K562 (cell line): Measurements from ENCODE around the gene GPALPP1. TPM values are rescaled to one million over a fixed set of nuclear protein-coding genes. Genes with fewer than 3 reads are reported as not detected.

ENCODE experiments used
- ATAC-seq: fragments of 200-7000 bp; cut with Tn5 transposase; 3 replicates; pipeline ENCODE4 v1.9.1; 2020; ENCODE audit warnings: moderate library complexity
- BruUV-seq: library from RNA; stranded (reverse); fragments of 400-500 nt; replicated peaks from 2 replicates; lab custom pipeline; 2021; lab: Mats Ljungman, UMichigan
- CTCF ChIA-PET: fragments of 300-600 bp; formaldehyde crosslinking; extraction: SDS; loops from one replicate; lab custom pipeline; 2021; ENCODE audit warnings: low intra/inter-chr PET ratio; lab: Yijun Ruan, JAX
- POLR2A ChIA-PET: fragments of 300-600, 350-650 bp; sonication (Branson Sonifier 250); formaldehyde crosslinking; extraction: SDS; loops from one replicate; lab custom pipeline; 2021; ENCODE audit warnings: antibody characterized with exemption, inconsistent platforms; lab: Yijun Ruan, JAX
- DNase-seq, 4 experiments: peaks; one replicate each; pipeline versions ENCODE4 v3.0.0 to v3.0.0-alpha.2; 2011 to 2018; ENCODE audit warnings: low spot score in 3 of 4, mixed read lengths in 3 of 4; ENCODE audit errors: extremely low read depth in 1 of 4
- FAIRE-seq: peaks from 2 replicates; lab custom pipeline; 2011; peaks lifted over from hg19 to GRCh38; lab: Jason Lieb, UNC
- H2AFZ ChIP-seq: 2 replicates; pipeline ENCODE4 v1.6.0; 2011; ENCODE audit warnings: low read depth, low read length, control low read depth, inconsistent platforms
- H3K27ac ChIP-seq: fragments of 200-600 bp; 3 replicates; pipeline ENCODE4 v1.8.0; 2011; ENCODE audit warnings: low read depth, mild to moderate bottlenecking, control low read depth, inconsistent platforms, low read length, moderate library complexity, mixed read lengths; ENCODE audit errors: extremely low read depth
- H3K27me3 ChIP-seq, 2 experiments: fragments of 300-600 bp in 1 of 2; 2 replicates in 1 of 2; 3 replicates in 1 of 2; pipeline versions ENCODE4 v1.6.0 to v1.8.0; 2011; ENCODE audit warnings: inconsistent platforms in 2 of 2, low read length in 2 of 2, mild to moderate bottlenecking in 1 of 2, mixed read lengths in 1 of 2, moderate library complexity in 1 of 2; ENCODE audit not compliant: control insufficient read depth in 2 of 2, insufficient read depth in 2 of 2
- H3K36me3 ChIP-seq: fragments of 300-600 bp; 3 replicates; pipeline ENCODE4 v1.8.0; 2011; ENCODE audit warnings: mild to moderate bottlenecking, low read length, inconsistent platforms; ENCODE audit not compliant: control insufficient read depth, insufficient read depth
- H3K4me1 ChIP-seq, 2 experiments: fragments of 200-600 bp in 1 of 2; replicated peaks in 1 of 2; 2 replicates in 1 of 2; 3 replicates in 1 of 2; pipeline versions ENCODE4 v1.5.1 to v1.8.0; 2011; ENCODE audit warnings: inconsistent platforms in 2 of 2, low read length in 2 of 2, mild to moderate bottlenecking in 1 of 2, mixed read lengths in 1 of 2, moderate library complexity in 1 of 2; ENCODE audit not compliant: control insufficient read depth in 2 of 2, insufficient read depth in 2 of 2
- H3K4me2 ChIP-seq: 2 replicates; pipeline ENCODE4 v1.6.1; 2011; ENCODE audit warnings: low read length, control low read depth, inconsistent platforms, mixed read lengths; ENCODE audit not compliant: insufficient read depth
- H3K4me3 ChIP-seq: fragments of 200-600 bp; sonication (generic), shearing (Covaris generic); 2 replicates; pipeline ENCODE4 v1.5.1; 2016; ENCODE audit warnings: control low read depth, inconsistent platforms
- H3K79me2 ChIP-seq: fragments of 200-600 bp; 3 replicates; pipeline ENCODE4 v1.8.0; 2011; ENCODE audit warnings: low read length, inconsistent platforms; ENCODE audit not compliant: control insufficient read depth, insufficient read depth
- H3K9ac ChIP-seq, 2 experiments: 2 replicates each; pipeline versions ENCODE4 v1.6.0 to v1.6.1; 2011; ENCODE audit warnings: low read depth in 2 of 2, low read length in 2 of 2, control low read depth in 1 of 2, inconsistent platforms in 1 of 2, mild to moderate bottlenecking in 1 of 2, mixed read lengths in 1 of 2; ENCODE audit not compliant: insufficient read depth in 1 of 2
- H3K9me1 ChIP-seq: one replicate; pipeline ENCODE4 v1.6.0; 2011; ENCODE audit warnings: inconsistent platforms, mild to moderate bottlenecking, low read length, moderate library complexity; ENCODE audit not compliant: control insufficient read depth, insufficient read depth
- H3K9me3 ChIP-seq: replicated peaks from 2 replicates; pipeline ENCODE4 v1.5.1; 2011; ENCODE audit warnings: low read depth, low read length, inconsistent platforms; ENCODE audit not compliant: control insufficient read depth, insufficient read depth
- H4K20me1 ChIP-seq: replicated peaks from 2 replicates; pipeline ENCODE4 v1.6.1; 2011; ENCODE audit warnings: low read length, inconsistent platforms, mixed read lengths; ENCODE audit not compliant: control insufficient read depth, insufficient read depth
- CSDE1 ChIP-seq, 2 experiments: fragments of 450-650 bp; IDR thresholded peaks; 2 replicates each; pipeline ENCODE4 v1.6.1; 2016; ENCODE audit warnings: mild to moderate bottlenecking in 1 of 2
- ELF4 ChIP-seq: fragments of 450-650 bp; formaldehyde crosslinking; IDR thresholded peaks from 2 replicates; pipeline ENCODE4 v1.4.0; 2022; ENCODE audit warnings: missing genetic modification characterization
- HMG20B ChIP-seq: fragments of 250-450 bp; sonication (Bioruptor Pico); IDR thresholded peaks from 2 replicates; pipeline ENCODE4 v1.5.0; 2021; ENCODE audit warnings: mild to moderate bottlenecking
- JUND ChIP-seq, 2 experiments: IDR thresholded peaks; 2 replicates in 1 of 2; 3 replicates in 1 of 2; pipeline ENCODE4 v1.6.1; 2011; ENCODE audit warnings: borderline replicate concordance in 2 of 2, low read depth in 2 of 2, low read length in 2 of 2, improper control_type of control experiment in 1 of 2, missing biosample characterization in 1 of 2, missing genetic modification characterization in 1 of 2, missing genetic modification reagents in 1 of 2
- PCBP1 ChIP-seq: fragments of 200-400 bp; formaldehyde crosslinking; IDR thresholded peaks from 2 replicates; pipeline ENCODE4 v1.6.1; 2018; ENCODE audit warnings: mild to moderate bottlenecking, low read depth, low read length; ENCODE audit not compliant: poor library complexity, severe bottlenecking
- POLR2B ChIP-seq: fragments of 450-650 bp; IDR thresholded peaks from 2 replicates; pipeline ENCODE4 v1.6.1; 2018; ENCODE audit warnings: low read depth; ENCODE audit not compliant: partially characterized antibody
- SIN3B ChIP-seq: fragments of 450-650 bp; IDR thresholded peaks from 2 replicates; pipeline ENCODE4 v1.6.1; 2017; ENCODE audit warnings: low read depth, mild to moderate bottlenecking, moderate library complexity
- SP1 ChIP-seq: sonication (generic); formaldehyde crosslinking; IDR thresholded peaks from 2 replicates; pipeline ENCODE4 v1.8.1; 2022; ENCODE audit warnings: mild to moderate bottlenecking, missing genetic modification reagents
- TEAD4 ChIP-seq, 2 experiments: sonication (generic) in 1 of 2; formaldehyde crosslinking in 1 of 2; IDR thresholded peaks; 2 replicates each; pipeline versions ENCODE4 v1.6.1 to v1.8.0; 2012 to 2022; ENCODE audit warnings: borderline replicate concordance in 1 of 2, inconsistent platforms in 1 of 2, low read length in 1 of 2, mild to moderate bottlenecking in 1 of 2, missing genetic modification reagents in 1 of 2
- ZBTB9 ChIP-seq: fragments of 450-650 bp; formaldehyde crosslinking; IDR thresholded peaks from 2 replicates; pipeline ENCODE4 v1.4.0; 2020; ENCODE audit warnings: mild to moderate bottlenecking, moderate library complexity
- in situ Hi-C: fragments of 300-500 bp; cut with MboI; formaldehyde crosslinking; loops from 4 replicates; pipeline ENCODE4 v1.15.0; 2018; ENCODE audit warnings: inconsistent platforms, mixed read lengths
- intact Hi-C: fragments of 100-400 bp; cut with micrococcal nuclease; formaldehyde crosslinking; loops from 2 replicates; pipeline ENCODE4 v1.14.2; 2022
- polyA plus RNA-seq, 8 experiments: library from polyadenylated mRNA; depleted of rRNA in 4 of 8; stranded (reverse) in 5 of 8; unstranded in 3 of 8; fragments of >200 nt; fragmentation: Nextera tagmentation in 2 of 8; fragmentation: Illumina TruSeq in 1 of 8; extraction: Ambion mirVana in 2 of 8; extraction: Trizol in 1 of 8; gene quantifications; 2 replicates each; pipeline versions ENCODE4 v1.2.1 to v1.2.3, GENCODE V29; 2011 to 2014; ENCODE audit warnings: inconsistent platforms in 1 of 8, missing spikeins in 1 of 8
- total RNA-seq, 7 experiments: library from RNA; depleted of rRNA in 6 of 7; stranded (reverse); fragments of >200 nt in 6 of 7; fragmentation: Illumina TruSeq in 2 of 7; extraction: Trizol in 2 of 7; gene quantifications; 2 replicates each; pipeline versions ENCODE4 v1.2.1 to v1.2.3, GENCODE V29; 2011 to 2021; ENCODE audit warnings: low replicate concordance in 1 of 7
- TF ChIP-seq, protein P1 (sequence below): sonication (generic); formaldehyde crosslinking; IDR thresholded peaks from 2 replicates; pipeline ENCODE4 v1.8.0; 2022; ENCODE audit warnings: missing genetic modification reagents, mild to moderate bottlenecking, borderline replicate concordance
- TF ChIP-seq, protein P2 (sequence below): fragments of 450-650 bp; IDR thresholded peaks from 2 replicates; pipeline ENCODE4 v1.6.1; 2016; ENCODE audit warnings: antibody characterized with exemption

Gene GPALPP1
- total and polyA plus RNA-seq, 9 of the 15 experiments (the other 6 are each of a cell fraction or from before 2014, with no cell fraction given), result 8.1 to 22.3 (median 18.5) TPM

- intact Hi-C loops (no loop called here), in situ Hi-C loops (no loop called here)
- Histone ChIP-seq H3K9me1 (no peaks in the 10 kb centered on the region), H2AFZ (no peak overlapping the region), H3K27me3 (no peaks in the 10 kb centered on the region), H3K9me3 (no peaks in the 10 kb centered on the region), H3K79me2 (no peaks in the 10 kb centered on the region), H3K4me1 (no peaks in the 10 kb centered on the region), H3K9ac (no peak overlapping the region), H3K27ac (no peak overlapping the region), H4K20me1 (no peaks in the 10 kb centered on the region), H3K4me3 (no peak overlapping the region), H3K4me2 (no peak overlapping the region), H3K36me3 (no peaks in the 10 kb centered on the region; the same call in 2 of the 3 replicates)
- ATAC-seq (no peak), FAIRE-seq (no peak), DNase-seq (no peak)
- no TSS peak for BruUV-seq
- POLR2A ChIA-PET, result no interaction called here
- CTCF ChIA-PET, result no interaction called here
- TF ChIP-seq TEAD4 (IDR thresholded peaks at IDR 0.05; ENCODE audit: low read length) (no peak), TEAD4 (CRISPR knock-in tag; IDR thresholded peaks at IDR 0.05; ENCODE audit: borderline replicate concordance) (no peak), PCBP1 (no peak), SIN3B (no peak), CSDE1 (IDR thresholded peaks at IDR 0.05) (no peak), JUND (IDR thresholded peaks at IDR 0.05; ENCODE audit: borderline replicate concordance, low read depth, low read length) (no peak), JUND (tag; IDR thresholded peaks at IDR 0.05; ENCODE audit: borderline replicate concordance, low read depth, low read length) (no peak), POLR2B (no peak), ELF4 (no peak), HMG20B (no peak), SP1 (CRISPR knock-in tag) (no peak), ZBTB9 (CRISPR knock-in tag) (no peak)
- TF ChIP-seq, protein P1, sequence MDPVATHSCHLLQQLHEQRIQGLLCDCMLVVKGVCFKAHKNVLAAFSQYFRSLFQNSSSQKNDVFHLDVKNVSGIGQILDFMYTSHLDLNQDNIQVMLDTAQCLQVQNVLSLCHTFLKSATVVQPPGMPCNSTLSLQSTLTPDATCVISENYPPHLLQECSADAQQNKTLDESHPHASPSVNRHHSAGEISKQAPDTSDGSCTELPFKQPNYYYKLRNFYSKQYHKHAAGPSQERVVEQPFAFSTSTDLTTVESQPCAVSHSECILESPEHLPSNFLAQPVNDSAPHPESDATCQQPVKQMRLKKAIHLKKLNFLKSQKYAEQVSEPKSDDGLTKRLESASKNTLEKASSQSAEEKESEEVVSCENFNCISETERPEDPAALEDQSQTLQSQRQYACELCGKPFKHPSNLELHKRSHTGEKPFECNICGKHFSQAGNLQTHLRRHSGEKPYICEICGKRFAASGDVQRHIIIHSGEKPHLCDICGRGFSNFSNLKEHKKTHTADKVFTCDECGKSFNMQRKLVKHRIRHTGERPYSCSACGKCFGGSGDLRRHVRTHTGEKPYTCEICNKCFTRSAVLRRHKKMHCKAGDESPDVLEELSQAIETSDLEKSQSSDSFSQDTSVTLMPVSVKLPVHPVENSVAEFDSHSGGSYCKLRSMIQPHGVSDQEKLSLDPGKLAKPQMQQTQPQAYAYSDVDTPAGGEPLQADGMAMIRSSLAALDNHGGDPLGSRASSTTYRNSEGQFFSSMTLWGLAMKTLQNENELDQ (CRISPR knock-in tag), result no peak
- TF ChIP-seq, protein P2, sequence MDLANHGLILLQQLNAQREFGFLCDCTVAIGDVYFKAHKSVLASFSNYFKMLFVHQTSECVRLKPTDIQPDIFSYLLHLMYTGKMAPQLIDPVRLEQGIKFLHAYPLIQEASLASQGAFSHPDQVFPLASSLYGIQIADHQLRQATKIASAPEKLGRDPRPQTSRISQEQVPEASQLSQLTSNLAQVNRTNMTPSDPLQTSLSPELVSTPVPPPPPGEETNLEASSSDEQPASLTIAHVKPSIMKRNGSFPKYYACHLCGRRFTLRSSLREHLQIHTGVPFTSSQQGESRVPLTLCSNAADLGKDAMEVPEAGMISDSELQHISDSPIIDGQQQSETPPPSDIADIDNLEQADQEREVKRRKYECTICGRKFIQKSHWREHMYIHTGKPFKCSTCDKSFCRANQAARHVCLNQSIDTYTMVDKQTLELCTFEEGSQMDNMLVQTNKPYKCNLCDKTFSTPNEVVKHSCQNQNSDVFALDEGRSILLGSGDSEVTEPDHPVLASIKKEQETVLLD, result no peak
Measured at GRCh38 chr13:45036206-45036605, 46.9 kb downstream of the GPALPP1 start.
